HG03457 (cell line): Measurements from ENCODE around the gene ADRA2C.

Experiments
- ATAC-seq: cut with Tn5 transposase; IDR thresholded peaks from one replicate; pipeline ENCODE4 v1.9.1; 2021; ENCODE audit warnings: moderate number of reproducible peaks; ENCODE audit not compliant: unreplicated experiment

The ADRA2C gene

GRCh38 chr4:3766036-3766784 lies at the start of gene ADRA2C:
ADRA2C (plus strand) TSS chr4:3766385; CDS start chr4:3766607, 222 bp downstream.
- no peak for ATAC-seq

- no peak for ATAC-seq
Measured at GRCh38 chr4:3716631-3717235, 49.5 kb upstream of the ADRA2C start.

GRCh38 chr4:3717241-3717640 lies 48.9 kb upstream of the ADRA2C start:
- ATAC-seq = no peak

- ATAC-seq = no peak
Measured at GRCh38 chr4:3718462-3718861, 47.7 kb upstream of the ADRA2C start.

GRCh38 chr4:3719191-3719590 lies 47.0 kb upstream of the ADRA2C start:
- ATAC-seq = no peak

- no peak for ATAC-seq
Measured at GRCh38 chr4:3719836-3720235, 46.3 kb upstream of the ADRA2C start.

GRCh38 chr4:3720466-3720865 lies 45.7 kb upstream of the ADRA2C start:
- no peak for ATAC-seq

GRCh38 chr4:3721186-3721585 lies 45.0 kb upstream of the ADRA2C start:
- no peak for ATAC-seq

GRCh38 chr4:3721627-3722026 lies 44.6 kb upstream of the ADRA2C start:
- ATAC-seq = no peak

- ATAC-seq = no peak
Measured at GRCh38 chr4:3722446-3723231, 43.5 kb upstream of the ADRA2C start.

GRCh38 chr4:3723232-3723642 lies 42.9 kb upstream of the ADRA2C start:
- no peak for ATAC-seq

GRCh38 chr4:3724319-3725231 lies 41.6 kb upstream of the ADRA2C start:
- ATAC-seq = no peak

- no peak for ATAC-seq
Measured at GRCh38 chr4:3725936-3726870, 40.0 kb upstream of the ADRA2C start.

GRCh38 chr4:3727847-3728469 lies 38.2 kb upstream of the ADRA2C start:
- ATAC-seq = no peak

GRCh38 chr4:3729188-3729881 lies 36.9 kb upstream of the ADRA2C start:
- no peak for ATAC-seq

GRCh38 chr4:3729882-3730226 lies 36.3 kb upstream of the ADRA2C start:
- ATAC-seq = no peak

GRCh38 chr4:3730422-3731190 lies 35.6 kb upstream of the ADRA2C start:
- ATAC-seq = no peak
